GM12865 (cell line): Measurements from ENCODE around the gene NHSL1.

Experiments used
- DNase-seq: peaks from one replicate; pipeline ENCODE4 v3.0.0; 2010; ENCODE audit warnings: low read depth
- H3K4me3 ChIP-seq: 2 replicates; pipeline ENCODE4 v1.5.1; 2011; ENCODE audit warnings: mild to moderate bottlenecking, low read depth, low read length, control low read depth
- CTCF ChIP-seq: IDR thresholded peaks from 2 replicates; pipeline ENCODE4 v1.5.1; 2011; ENCODE audit warnings: low read length, control low read depth, low read depth, inconsistent platforms; ENCODE audit not compliant: insufficient read depth; ENCODE audit errors: missing control alignments

Gene NHSL1

GRCh38 chr6:138405816-138406413 lies 93.4 kb downstream of the NHSL1 start:
- no peak for DNase-seq
- no peak for TF ChIP-seq CTCF
- no peak overlapping the region for H3K4me3 ChIP-seq

GRCh38 chr6:138404666-138405337 lies 94.5 kb downstream of the NHSL1 start:
- H3K4me3 ChIP-seq: peak overlapping the region; percentile 72
- no peak for DNase-seq
- no peak for TF ChIP-seq CTCF

GRCh38 chr6:138403801-138404665 lies 95.3 kb downstream of the NHSL1 start, which contains the start of gene HEBP2:
HEBP2 (plus strand) TSS chr6:138404223; CDS start chr6:138404496, 273 bp downstream.
- H3K4me3 ChIP-seq: peak within 1 kb of the TSS; percentile 72
- DNase-seq: peak; percentile 95
- TF ChIP-seq CTCF: peak; percentile 42

DNA sequence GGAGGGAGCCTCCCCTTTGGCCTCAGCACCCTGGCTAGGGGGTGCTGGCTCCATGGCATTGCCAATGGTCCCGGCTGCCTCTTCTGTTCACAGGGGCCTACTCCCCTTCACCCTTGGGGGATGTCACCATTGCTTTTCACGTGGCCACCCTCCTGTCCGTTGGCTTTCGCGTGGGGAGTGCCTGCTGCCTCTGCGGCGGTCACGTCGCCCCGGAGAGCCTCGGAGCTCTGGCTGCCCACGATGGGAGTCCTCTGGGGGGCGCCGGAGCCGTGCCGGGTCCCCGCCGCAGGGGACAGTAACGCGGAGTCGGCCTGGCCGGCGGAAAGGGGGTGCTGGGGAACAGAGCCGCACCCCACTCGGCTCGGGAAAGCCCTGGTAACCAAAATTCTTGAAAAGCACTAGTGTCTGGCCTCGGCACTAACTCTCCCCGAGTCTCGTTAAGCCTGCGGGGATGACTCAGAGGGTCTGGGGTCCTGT lies 95.9 kb downstream of the NHSL1 start:
- H3K4me3 ChIP-seq: peak overlapping the region; percentile 72
- peak; percentile 30 for DNase-seq
- peak; percentile 31 for TF ChIP-seq CTCF

DNA sequence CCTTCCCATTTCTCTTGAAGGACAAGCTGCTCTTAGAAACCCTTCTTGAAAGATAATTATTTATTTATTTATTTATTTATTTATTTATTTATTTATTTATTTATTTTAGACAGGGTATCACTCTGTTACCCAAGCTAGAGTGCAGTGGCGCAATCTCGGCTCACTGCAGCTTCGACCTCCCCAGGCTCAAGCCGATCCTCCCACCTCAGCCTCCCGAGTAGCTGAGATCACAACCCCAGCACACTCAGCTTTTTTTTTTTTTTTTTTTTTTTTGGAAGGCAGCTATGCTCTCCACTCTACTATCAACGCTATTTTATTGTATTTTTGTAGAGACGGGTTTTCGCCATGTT lies 96.5 kb downstream of the NHSL1 start:
- no peak for DNase-seq
- no peak for TF ChIP-seq CTCF
- peak overlapping the region; percentile 72 for H3K4me3 ChIP-seq

GRCh38 chr6:138401960-138402837 lies 97.1 kb downstream of the NHSL1 start:
- H3K4me3 ChIP-seq: no peak overlapping the region
- no peak for TF ChIP-seq CTCF
- no peak for DNase-seq
